ENCODE results near the gene LRRC8E.

Gene LRRC8E

DNA sequence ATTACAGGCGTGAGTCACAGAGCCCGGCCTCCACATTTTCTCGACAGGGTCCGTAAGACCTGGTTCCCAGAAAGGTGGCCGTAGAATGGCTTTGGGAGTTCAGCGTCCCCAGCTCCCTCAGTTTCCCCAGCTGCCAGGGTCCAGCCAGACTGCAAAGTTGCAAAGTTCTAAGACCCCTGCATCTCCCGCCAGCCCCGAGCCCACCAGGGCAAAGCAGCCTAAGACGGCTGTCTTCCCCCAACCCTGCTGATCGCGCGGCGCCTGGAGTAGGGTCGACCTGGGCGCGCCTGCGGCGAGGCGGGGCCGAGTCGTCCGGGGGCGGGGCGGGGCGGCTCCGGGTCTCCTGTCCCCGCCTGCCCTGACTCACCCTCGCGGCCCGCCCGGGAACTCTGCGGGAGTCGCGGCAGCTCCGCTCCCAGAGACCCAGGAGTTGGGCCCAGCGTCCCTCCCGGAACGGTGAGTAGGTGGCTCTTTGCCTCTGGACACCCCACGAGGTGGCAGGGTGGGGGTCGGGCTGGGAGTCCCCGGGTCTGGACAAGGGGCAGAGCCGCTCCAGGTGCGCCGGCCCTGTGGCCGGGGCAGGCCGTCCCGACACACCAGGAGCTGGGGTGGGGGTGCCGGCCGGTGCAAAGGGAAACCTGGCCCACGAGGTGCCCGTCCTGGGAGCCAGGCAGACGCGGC, at the start of gene LRRC8E:
Gene LRRC8E (plus strand): TSS at position 366 of the 681 bp plus-strand sequence. CDS start 7,094 bp downstream, outside the sequence.
- no peak for DNase-seq (ENCODE audit: low spot score)

DNA sequence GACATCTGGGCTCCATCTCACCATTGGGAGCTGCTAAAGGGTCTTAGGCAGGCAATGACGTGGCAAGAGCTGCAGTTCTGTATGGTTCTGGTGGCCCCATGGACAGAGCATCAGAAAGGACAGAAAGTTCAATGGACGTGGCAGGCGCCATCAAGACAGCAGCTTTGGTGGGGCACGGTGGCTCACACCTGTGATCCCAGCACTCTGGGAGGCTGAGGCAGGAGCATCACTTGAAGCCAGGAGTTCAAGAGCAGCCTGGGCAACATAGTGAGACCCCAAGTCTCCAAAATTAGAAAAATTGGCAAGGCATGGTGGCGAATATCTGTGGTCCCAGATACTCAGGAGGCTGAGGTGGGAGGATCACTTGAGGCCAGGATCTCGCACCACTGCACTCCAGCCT, 48.8 kb upstream of the LRRC8E start:
- DNase-seq (ENCODE audit: low spot score): no peak

DNA sequence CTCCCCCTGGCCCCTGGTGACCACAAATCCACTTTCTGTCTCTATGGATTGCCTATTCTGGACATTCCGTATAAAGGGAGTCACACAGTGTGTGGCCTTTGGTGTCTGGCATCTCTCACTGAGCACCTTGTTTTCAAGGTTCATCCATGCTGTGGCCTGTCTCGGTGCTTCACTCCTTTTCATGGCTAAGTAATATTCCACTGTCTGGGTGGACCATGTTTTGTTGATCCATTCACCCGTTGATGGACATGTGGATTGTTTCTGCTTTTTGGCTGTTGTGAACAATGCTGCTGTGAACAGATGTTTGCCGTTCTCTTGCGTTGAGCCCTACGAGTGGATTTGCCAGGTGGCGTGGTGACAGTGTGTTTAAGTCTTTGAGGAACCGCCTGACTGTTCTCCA, 47.7 kb upstream of the LRRC8E start:
- DNase-seq (ENCODE audit: low spot score): no peak

DNA sequence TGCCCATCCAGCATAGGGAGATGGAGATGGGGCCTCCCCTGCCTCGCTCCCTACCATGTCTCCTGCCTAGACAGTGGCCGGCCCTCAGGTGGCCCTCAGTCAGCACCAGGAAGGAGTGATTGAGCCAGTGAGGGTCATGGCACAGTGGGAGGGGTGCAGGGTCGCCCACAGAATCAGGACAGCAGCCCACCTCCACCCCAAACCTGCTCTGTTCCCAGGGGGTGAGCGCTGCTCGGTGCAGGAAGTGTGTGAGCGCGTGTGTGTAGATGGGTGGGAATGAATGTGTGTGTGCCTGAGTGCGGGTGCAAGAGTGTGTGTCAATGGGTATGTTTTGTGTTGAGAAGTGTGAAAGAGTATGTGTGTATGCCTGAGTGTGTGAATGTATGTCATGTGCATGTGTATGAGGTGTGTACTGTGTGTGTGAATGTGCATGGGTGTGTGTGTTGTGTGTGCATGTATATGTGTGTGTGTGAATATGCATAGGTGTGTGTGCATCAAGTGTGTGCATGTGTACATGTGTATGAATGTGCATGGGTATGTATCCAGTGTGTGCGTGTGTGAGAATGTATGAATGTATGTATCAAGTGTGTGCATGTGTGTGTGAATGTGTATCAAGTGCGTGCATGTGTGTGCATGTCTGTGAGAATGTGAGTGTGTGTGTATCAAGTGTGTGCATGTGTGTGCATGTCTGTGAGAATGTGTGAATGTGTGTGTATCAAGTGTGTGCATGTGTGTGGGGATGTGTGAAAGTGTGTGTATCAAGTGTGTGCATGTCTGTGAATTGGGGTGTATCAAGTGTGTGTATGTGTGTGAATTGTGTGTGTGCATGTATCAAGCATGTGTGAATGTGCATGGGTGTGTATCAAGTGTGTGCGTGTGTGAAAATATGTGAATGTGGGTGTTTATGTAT, 46.3 kb upstream of the LRRC8E start:
- DNase-seq (ENCODE audit: low spot score): no peak

DNA sequence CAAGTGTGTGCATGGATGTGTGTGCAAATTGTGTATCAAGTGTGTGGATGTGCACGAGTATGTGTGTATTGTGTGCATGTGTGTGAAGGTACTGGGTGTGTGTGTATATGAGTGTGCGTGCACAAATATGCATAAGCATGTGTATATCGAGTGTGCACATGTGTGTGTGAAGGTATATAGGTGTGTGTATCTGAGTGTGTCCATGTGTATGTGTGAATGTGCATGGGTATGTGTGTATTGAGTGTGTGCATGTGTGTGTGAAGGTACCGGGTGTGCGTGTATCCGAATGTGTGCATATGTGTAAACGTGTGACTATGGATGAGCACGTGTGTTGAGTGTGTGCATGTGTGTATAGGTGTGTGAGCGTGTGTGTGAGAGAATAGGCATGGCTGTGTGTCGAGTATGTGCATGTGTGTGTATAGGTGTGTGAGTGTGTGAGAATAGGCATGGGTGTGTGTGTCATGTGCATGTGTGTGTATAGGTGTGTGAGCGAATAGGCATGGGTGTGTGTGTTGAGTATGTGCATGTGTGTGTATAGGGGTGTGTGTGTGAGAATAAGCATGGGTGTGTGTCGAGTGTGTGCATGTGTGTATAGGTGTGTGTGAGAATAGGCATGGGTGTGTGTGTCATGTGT, 45.5 kb upstream of the LRRC8E start:
- DNase-seq (ENCODE audit: low spot score): no peak

DNA sequence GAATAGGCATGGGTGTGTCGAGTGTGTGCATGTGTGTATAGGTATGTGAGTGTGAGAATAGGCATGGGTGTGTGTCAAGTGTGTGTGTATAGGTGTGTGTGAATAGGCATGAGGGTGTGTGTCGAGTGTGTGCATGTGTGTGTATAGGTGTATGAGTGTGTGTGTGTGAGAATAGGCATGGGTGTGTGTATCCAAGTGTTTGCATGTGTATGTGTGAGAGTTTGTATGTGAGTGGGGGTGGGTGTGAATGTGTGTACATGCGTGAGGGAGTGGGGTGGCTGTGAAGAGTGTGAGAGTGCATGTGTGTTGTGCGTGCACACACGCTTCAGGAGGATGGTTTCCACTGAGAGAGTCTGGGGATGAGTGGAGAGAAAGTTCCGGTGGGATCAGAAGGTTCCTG, 44.8 kb upstream of the LRRC8E start:
- no peak for DNase-seq (ENCODE audit: low spot score)

DNA sequence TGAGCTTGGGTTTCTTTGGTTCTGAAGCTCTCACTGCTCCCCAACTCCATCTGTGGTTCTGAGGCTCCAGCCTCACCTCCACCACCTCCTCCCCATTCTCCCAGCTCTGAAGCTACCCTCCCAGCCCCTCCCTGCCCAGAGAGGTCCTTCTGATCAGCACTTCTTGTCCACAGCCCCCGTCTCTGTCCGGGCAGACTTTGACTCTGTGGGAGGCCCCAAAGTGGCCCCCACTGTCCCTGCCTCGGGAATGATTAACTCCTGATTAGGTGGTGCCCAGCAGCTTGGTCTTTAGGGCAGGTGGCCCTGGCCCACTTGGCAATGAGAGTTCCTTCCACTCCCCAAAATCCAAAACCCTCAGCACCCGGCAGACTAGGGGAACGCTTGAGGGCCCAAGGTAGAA, 43.9 kb upstream of the LRRC8E start:
- DNase-seq (ENCODE audit: low spot score): no peak

DNA sequence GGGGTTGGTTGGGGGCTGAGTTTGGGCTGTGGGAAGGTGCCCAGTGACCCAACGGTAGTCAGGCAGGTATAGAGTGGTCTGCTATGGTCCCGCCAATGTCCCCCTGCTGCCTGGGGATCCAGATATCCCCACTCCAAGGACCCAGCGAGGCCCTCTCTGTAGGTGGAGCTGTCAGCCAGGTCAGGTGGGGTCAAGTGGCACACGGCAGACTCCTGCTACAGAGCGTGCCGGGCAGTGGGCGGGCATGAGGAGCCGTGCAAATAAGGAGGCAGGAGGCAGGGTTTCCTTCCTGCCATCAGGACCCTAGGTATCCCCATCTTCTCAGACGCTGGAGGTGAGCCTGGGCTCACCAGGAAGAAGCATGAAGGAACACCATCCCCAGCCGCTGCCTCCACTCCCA, 43.4 kb upstream of the LRRC8E start:
- DNase-seq (ENCODE audit: low spot score): no peak

DNA sequence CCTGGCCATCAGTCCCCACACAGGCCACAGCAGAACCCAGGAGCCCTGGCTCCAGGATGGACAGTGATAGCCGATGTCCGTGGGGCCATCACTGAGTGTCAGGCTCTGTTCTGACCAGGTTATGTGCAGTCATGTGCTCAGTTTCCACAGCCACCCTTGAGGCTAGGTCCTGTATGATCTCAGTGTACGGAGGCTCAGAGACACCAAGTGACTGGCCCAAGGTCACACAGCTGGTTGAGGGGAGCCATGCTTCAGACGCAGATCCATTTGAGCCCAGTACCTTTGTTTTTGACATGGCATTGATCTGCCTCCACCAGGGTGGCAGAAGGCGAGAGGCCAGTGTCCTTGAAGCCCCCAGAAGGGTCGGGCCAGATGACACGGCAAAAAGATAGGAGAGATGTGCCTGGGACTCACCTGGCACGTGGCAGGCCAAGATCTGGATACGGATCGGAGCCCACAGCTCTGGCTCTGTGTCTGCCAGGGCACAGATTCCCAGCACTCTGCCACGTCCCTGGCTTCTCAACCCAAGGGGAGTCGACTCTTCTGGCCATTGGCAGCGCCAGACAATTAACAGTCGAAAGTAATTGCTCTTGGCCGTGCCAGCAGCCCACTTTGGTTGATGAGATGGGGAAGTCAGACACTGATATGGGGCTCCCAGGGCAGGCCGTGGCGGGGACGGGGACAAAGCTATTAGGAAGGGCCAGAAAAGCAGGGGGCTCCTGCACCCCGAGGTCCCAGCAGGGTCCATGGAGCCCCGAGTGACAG, 42.7 kb upstream of the LRRC8E start:
- no peak for DNase-seq (ENCODE audit: low spot score)

DNA sequence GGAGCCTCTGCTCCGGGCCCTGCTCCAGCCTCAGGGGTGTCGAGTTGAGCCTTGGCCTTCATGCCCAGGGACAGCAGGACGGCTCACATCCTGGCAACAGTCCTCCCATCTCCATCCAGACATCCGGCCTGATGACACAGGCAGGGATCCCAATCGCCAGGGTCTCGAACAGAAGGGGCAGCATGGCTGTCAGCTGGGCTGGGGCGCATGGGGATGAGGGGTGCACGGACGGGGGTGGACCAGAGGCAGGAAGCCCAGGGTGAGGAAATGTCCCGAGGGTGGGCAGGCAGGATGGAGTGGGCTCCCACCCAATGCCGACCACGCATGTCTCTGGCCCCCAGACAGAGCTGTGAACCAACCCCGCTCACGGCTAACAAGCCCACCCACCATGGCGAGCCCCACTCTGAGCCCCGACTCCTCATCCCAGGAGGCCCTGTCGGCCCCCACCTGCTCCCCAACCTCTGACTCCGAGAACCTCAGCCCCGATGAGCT, 42.1 kb upstream of the LRRC8E start:
- DNase-seq (ENCODE audit: low spot score): peak; percentile 62

DNA sequence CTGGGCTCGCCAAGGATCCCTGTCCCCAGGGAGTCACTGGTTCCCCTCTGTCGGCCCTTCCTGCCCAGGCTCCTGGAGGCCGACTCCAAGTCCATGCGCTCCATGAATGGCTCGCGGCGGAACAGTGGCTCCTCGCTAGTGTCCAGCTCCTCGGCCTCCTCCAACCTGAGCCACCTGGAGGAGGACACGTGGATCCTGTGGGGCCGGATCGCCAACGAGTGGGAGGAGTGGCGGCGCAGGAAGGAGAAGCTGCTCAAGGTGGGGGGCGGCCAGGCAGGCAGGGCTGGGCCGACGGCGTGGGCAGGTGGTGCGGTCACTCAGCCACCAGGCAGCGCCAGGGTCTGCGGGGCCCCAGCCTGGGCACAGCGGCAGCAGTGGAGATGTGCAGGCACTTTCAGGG, 40.6 kb upstream of the LRRC8E start:
- no peak for DNase-seq (ENCODE audit: low spot score)

DNA sequence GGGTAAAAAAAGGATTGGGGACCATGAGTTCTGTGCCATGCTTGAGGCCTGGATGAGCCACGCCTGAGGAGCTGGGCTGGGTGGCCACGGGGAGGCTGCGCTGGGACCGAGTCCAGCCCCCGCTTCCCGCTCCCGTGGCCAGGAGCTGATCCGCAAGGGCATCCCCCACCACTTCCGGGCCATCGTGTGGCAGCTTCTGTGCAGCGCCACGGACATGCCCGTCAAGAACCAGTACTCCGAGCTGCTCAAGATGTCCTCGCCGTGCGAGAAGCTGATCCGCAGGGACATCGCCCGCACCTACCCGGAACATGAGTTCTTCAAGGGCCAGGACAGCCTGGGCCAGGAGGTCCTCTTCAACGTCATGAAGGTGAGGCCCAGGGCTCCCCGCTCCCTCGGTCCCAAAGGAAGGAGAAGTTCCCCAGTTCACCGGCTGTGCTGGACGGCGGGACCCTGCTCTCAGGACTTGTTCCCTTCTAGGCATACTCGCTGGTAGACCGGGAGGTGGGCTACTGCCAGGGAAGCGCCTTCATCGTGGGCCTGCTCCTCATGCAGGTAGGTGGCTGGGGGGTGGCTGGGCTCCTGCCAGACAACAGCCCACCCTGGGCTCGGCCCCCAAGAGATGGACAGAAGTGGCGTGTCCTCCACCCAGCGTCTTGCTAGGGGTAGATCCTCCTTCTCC, 39.4 kb upstream of the LRRC8E start:
- DNase-seq (ENCODE audit: low spot score): peak; percentile 66

DNA sequence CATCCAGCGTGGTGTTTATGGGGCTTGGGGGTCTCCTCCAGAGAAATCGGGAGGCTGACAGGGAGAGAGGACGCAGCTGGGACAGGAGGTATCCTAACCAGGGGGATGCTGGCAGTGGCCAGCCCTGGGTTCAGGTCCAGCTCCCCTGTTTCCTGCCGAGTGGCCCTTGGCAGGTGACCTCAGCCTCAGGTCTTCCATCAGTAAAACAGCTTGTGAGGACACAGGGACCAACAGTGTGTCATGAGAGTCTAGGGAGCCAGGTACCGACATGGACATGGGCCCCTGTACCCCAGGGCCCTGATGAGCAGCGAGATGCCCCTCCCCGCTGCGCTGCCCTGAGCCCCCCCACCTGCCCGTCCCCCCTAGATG, 38.7 kb upstream of the LRRC8E start:
- DNase-seq (ENCODE audit: low spot score): no peak

DNA sequence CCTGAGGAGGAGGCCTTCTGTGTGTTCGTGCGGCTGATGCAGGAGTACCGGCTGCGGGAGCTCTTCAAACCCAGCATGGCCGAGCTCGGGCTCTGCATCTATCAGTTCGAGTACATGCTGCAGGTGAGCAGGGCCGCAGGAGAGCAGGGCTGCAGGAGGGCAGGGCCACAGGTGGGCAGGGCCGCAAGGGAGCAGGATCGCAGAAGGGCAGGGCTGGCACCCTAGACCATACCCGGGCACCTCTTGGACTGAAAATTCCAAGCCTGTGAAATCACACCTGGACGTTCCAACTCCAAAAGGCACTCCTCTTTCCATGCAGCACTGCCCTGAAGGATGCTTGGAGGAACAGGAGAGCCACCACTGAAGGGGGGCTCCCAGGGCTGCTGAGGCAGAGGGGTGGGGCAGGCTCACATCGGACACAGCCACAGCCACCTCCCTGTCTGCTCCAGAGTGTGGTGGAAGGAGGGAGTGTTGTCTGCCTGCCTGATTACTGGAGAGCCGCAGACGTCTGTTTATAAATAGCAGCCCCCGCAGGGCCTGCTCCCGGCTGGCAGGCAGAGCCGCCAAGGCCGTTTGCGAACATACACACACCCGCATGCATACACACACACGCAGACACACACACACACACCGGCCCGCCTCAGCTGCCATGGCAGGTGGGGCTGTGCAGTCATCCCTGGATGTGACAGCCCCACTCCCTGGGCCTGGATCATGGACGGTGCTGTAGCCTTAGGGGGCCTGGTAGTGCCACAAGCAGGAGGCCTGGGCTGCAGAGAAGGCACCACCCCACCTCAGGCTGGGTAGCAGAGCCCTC, 38.1 kb upstream of the LRRC8E start:
- DNase-seq (ENCODE audit: low spot score): peak; percentile 68

DNA sequence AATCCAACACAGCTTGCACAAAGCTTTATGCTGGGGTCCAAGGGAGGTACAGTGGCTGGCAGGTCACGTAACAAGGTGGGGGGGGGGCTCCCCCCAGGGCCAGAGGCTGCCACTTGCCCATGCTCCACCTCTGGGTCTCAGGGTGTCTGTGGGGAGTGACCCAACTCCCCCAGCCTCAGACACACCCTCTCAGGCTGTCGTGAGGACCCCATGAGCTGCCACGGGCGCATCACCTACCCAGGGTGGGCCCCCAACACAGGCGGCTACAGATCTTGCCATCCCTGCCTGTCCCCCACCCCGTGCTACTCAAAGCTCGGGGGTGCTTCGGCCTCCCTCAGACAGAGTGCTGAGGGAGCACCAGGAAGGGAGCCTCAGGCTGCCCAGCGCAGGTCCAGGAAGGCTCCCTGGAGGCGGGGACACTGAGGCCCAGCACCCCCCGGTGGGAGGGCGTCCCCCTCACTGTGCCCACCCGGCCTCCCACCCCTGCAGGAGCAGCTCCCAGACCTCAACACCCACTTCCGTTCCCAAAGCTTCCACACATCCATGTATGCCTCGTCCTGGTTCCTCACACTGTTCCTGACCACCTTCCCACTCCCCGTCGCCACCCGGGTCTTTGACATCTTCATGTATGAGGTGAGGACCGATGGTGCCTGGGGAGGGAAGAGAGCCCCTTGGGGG, 37.2 kb upstream of the LRRC8E start:
- DNase-seq (ENCODE audit: low spot score): peak; percentile 58

DNA sequence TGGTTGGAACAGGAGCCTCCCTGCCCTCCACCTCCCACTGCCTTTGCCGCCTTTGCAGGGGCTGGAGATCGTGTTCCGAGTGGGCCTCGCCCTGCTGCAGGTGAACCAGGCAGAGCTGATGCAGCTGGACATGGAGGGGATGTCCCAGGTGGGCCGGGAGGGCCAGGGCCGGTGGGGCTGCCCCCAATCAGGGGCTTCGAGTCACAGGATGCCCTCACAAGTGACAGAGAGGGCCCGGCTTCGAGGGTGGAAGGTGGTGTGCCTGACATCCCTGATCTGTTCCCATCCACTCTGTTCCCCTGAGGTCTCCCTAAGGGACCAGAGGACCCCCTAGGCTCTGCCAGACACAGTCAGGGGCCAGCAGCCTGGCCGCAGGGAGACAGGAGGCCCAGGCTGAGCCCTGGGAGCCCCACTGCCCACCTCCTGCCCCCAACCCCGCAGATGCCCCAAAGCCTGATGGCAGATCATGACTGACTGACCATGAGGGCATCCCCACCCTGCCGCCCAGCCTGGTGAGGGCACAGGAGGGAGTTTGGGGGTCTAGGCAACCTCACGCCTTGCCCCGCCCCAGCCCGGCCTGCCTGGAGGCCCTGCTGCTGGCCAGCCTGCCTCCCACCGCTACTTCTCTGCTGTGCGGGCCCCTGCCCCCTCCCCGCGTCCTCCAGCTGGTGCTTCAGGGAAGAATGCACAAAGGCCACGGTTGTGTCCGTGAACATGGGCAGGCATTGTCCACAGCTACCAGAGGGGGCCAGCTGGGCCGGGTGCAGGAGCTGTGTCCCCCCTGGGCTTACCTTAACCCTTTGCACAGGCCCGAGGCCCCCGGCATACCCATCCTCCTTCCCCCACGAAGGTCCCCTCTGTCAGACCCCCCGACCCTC, 36.4 kb upstream of the LRRC8E start:
- no peak for DNase-seq (ENCODE audit: low spot score)

DNA sequence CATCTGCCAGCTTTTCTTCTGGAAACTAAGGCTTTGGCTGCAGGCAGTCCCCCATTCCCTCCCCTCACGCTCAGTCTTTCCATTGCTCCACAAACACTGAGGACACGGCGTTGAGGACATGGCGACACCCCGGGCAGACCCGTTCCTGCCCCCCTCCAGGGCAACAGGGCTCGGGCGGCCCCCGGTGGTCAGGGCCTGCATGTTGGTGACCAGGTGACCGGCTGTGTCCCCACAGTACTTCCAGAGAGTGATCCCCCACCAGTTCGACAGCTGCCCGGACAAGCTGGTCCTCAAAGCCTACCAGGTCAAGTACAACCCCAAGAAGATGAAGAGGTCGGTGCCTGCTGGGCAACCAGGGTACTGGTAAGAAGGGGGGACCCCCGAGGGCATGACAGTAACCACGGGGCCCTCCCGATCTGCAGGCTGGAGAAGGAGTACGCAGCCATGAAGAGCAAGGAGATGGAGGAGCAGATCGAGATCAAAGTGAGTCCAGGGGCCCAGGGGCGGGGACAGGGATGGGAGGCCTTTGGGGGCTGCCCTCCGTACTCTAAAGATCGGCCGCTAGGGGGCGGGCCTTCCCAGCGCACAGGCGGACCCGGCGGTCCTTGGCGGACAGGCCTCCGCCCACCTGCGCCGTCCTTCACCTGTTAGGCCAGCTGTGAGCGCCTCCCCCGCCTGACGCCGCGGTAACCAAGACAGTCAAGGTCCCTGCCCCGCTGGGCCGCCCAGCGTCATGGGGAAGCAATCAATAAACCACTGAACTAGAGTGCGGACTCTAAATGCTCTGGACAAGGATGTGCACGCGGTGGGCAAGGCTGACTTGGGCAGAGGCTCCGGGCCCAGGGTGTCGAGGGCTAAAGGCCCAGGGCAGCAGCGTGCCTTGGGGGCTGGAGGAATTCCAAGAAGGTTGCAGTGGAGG, 35.2 kb upstream of the LRRC8E start:
- peak; percentile 85 for DNase-seq (ENCODE audit: low spot score)

DNA sequence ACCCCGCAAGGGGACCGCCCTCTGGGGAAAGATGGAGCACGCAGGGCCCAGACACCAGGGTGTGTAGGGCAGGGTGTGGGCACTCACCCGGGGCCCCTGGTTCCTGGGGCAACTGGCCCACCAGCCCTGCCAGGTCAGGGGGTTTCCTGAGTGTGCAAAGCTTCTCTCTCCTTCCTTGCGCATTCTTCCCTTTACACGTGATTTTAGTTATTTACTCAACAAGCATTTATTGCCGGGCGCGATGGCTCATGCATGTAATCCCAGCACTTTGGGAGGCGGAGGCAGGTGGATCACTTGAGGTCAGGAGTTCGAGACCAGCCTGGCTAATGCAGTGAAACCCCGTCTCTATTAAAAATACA, 34.6 kb upstream of the LRRC8E start:
- no peak for DNase-seq (ENCODE audit: low spot score)

Data from left forelimb (tissue), 1 donor.